OCI-LY7 (cell line): ENCODE results near the gene TTC33. TPM values are rescaled to one million over a fixed set of nuclear protein-coding genes. Genes with fewer than 3 reads are reported as not detected.

ENCODE experiments used
- BruUV-seq: library from RNA; stranded (reverse); fragments of 400-500 nt; replicated peaks from 2 replicates; lab custom pipeline; 2021; lab: Mats Ljungman, UMichigan
- CTCF ChIA-PET: fragments of 300-600 bp; sonication (Branson Sonifier 250); formaldehyde crosslinking; loops from one replicate; lab custom pipeline; 2022; ENCODE audit warnings: antibody characterized with exemption; ENCODE audit not compliant: unreplicated experiment; lab: Charles Lee
- POLR2A ChIA-PET: fragments of 300-600 bp; sonication (Branson Sonifier 250); formaldehyde crosslinking; loops from one replicate; lab custom pipeline; 2022; ENCODE audit warnings: antibody characterized with exemption; lab: Charles Lee
- DNase-seq: peaks from one replicate; pipeline ENCODE4 v3.0.0-alpha.2; 2015; ENCODE audit warnings: low spot score
- H2AFZ ChIP-seq: fragments of 200-600 bp; sonication (generic), shearing (Covaris generic); 2 replicates; pipeline ENCODE4 v1.6.1; 2014; ENCODE audit warnings: mild to moderate bottlenecking, antibody characterized with exemption, low read length, moderate library complexity
- H3K27ac ChIP-seq: fragments of 200-600 bp; sonication (generic); 2 replicates; pipeline ENCODE4 v1.5.1; 2014; ENCODE audit warnings: mixed run types, low read depth, mild to moderate bottlenecking, moderate library complexity, low read length, inconsistent platforms; ENCODE audit not compliant: poor library complexity, severe bottlenecking
- H3K36me3 ChIP-seq: fragments of 200-600 bp; sonication (generic); 2 replicates; pipeline ENCODE4 v1.6.1; 2014; ENCODE audit warnings: mild to moderate bottlenecking, antibody characterized with exemption, low read length, moderate library complexity, mixed read lengths; ENCODE audit not compliant: insufficient read depth
- H3K4me1 ChIP-seq: fragments of 200-600 bp; sonication (generic); 2 replicates; pipeline ENCODE4 v1.5.1; 2014; ENCODE audit warnings: mild to moderate bottlenecking, low read length; ENCODE audit not compliant: insufficient read depth, poor library complexity, severe bottlenecking
- H3K4me2 ChIP-seq: fragments of 200-600 bp; sonication (generic); 2 replicates; pipeline ENCODE4 v1.6.1; 2014; ENCODE audit warnings: mild to moderate bottlenecking, low read length
- H3K4me3 ChIP-seq: fragments of 200-600 bp; sonication (generic); 2 replicates; pipeline ENCODE4 v1.5.1; 2014; ENCODE audit warnings: mild to moderate bottlenecking, low read depth, low read length; ENCODE audit not compliant: poor library complexity, severe bottlenecking
- H3K79me2 ChIP-seq: fragments of 200-600 bp; sonication (generic); 2 replicates; pipeline ENCODE4 v1.6.1; 2016; ENCODE audit warnings: low read depth, mild to moderate bottlenecking, low read length, moderate library complexity, mixed read lengths; ENCODE audit not compliant: insufficient read depth
- H3K9me2 ChIP-seq: fragments of 200-600 bp; sonication (generic); 2 replicates; pipeline ENCODE4 v1.6.1; 2016; ENCODE audit warnings: mild to moderate bottlenecking, low read length, mixed read lengths; ENCODE audit not compliant: insufficient read depth
- H3K9me3 ChIP-seq: fragments of 200-600 bp; sonication (generic); 2 replicates; pipeline ENCODE4 v1.6.1; 2014; ENCODE audit warnings: mild to moderate bottlenecking, mixed run types, low read length, mixed read lengths
- H4K20me1 ChIP-seq: fragments of 200-600 bp; sonication (generic); 2 replicates; pipeline ENCODE4 v1.6.1; 2014; ENCODE audit warnings: mild to moderate bottlenecking, antibody characterized with exemption, low read length, moderate library complexity, mixed read lengths; ENCODE audit not compliant: insufficient read depth
- EZH2phosphoT487 ChIP-seq: fragments of 200-600 bp; sonication (generic); IDR thresholded peaks from 2 replicates; pipeline ENCODE4 v1.6.1; 2018; ENCODE audit warnings: low read depth, borderline replicate concordance, mild to moderate bottlenecking, mixed run types, antibody characterized with exemption, low read length, moderate library complexity, mixed read lengths
- intact Hi-C: fragments of 100-400 bp; cut with micrococcal nuclease; formaldehyde crosslinking; loops from one replicate; pipeline ENCODE4 v1.10.0; 2022; ENCODE audit not compliant: unreplicated experiment
- total RNA-seq, 2 experiments: library from RNA; depleted of rRNA in 1 of 2; stranded (reverse); fragments of >200 nt in 1 of 2; shearing (Covaris generic) in 1 of 2; gene quantifications; 2 replicates each; pipeline ENCODE4 v1.2.3, GENCODE V29; 2014 to 2022
- TF ChIP-seq, protein P1 (sequence below): fragments of 200-600 bp; sonication (generic); conservative IDR thresholded peaks from 2 replicates; pipeline ENCODE4 v1.5.1; 2014; ENCODE audit warnings: mild to moderate bottlenecking, antibody characterized with exemption, low read length, moderate library complexity, mixed read lengths

The TTC33 gene
- total RNA-seq, 2 experiments from 2014 or later: 15.9 to 20.5 TPM

GRCh38 chr5:40550481-40550880 lies 205.3 kb downstream of the TTC33 start:
- TF ChIP-seq, protein P1, sequence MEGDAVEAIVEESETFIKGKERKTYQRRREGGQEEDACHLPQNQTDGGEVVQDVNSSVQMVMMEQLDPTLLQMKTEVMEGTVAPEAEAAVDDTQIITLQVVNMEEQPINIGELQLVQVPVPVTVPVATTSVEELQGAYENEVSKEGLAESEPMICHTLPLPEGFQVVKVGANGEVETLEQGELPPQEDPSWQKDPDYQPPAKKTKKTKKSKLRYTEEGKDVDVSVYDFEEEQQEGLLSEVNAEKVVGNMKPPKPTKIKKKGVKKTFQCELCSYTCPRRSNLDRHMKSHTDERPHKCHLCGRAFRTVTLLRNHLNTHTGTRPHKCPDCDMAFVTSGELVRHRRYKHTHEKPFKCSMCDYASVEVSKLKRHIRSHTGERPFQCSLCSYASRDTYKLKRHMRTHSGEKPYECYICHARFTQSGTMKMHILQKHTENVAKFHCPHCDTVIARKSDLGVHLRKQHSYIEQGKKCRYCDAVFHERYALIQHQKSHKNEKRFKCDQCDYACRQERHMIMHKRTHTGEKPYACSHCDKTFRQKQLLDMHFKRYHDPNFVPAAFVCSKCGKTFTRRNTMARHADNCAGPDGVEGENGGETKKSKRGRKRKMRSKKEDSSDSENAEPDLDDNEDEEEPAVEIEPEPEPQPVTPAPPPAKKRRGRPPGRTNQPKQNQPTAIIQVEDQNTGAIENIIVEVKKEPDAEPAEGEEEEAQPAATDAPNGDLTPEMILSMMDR: no peak
- no peak for TF ChIP-seq EZH2phosphoT487
- Histone ChIP-seq H3K4me1 (no peaks in the 10 kb centered on the region), H3K36me3 (no peaks in the 10 kb centered on the region), H4K20me1 (no peaks in the 10 kb centered on the region), H3K9me3 (no peaks in the 10 kb centered on the region), H2AFZ (no peak overlapping the region), H3K4me3 (no peak overlapping the region), H3K27ac (no peak overlapping the region), H3K9me2 (no peaks in the 10 kb centered on the region), H3K79me2 (no peaks in the 10 kb centered on the region), H3K4me2 (no peak overlapping the region)
- ChIA-PET POLR2A (no interaction called here), CTCF (no interaction called here)
- intact Hi-C loops: no loop called here
- BruUV-seq: no TSS peak
- no peak for DNase-seq

GRCh38 chr5:40549616-40550015 lies 206.1 kb downstream of the TTC33 start:
- Histone ChIP-seq H3K79me2 (no peaks in the 10 kb centered on the region), H4K20me1 (no peaks in the 10 kb centered on the region), H3K9me3 (no peaks in the 10 kb centered on the region), H3K27ac (no peak overlapping the region), H3K36me3 (no peaks in the 10 kb centered on the region), H3K4me1 (no peaks in the 10 kb centered on the region), H2AFZ (no peak overlapping the region), H3K9me2 (no peaks in the 10 kb centered on the region), H3K4me3 (no peak overlapping the region), H3K4me2 (no peak overlapping the region)
- POLR2A ChIA-PET: interaction anchor here (0.7 kb wide), 3 partner anchors 18 to 1157 kb away, joined by 4 to 7 read pairs (median 5); no protein-coding TSS in a partner anchor
- intact Hi-C loops: no loop called here
- TF ChIP-seq, protein P1: no peak
- TF ChIP-seq EZH2phosphoT487: no peak
- BruUV-seq: no TSS peak
- CTCF ChIA-PET: no interaction called here
- DNase-seq: no peak

GRCh38 chr5:40547994-40548575 lies 207.7 kb downstream of the TTC33 start:
- BruUV-seq: no TSS peak
- Histone ChIP-seq H3K9me3 (no peaks in the 10 kb centered on the region), H3K4me2 (no peak overlapping the region), H4K20me1 (no peaks in the 10 kb centered on the region), H2AFZ (no peak overlapping the region), H3K4me1 (no peaks in the 10 kb centered on the region), H3K9me2 (no peaks in the 10 kb centered on the region), H3K36me3 (no peaks in the 10 kb centered on the region), H3K79me2 (no peaks in the 10 kb centered on the region), H3K27ac (no peak overlapping the region), H3K4me3 (no peak overlapping the region)
- ChIA-PET CTCF (interaction anchor here (0.5 kb wide), 1 partner anchor 23 kb away, joined by 3 read pairs; no protein-coding TSS in a partner anchor), POLR2A (interaction anchor here (0.7 kb wide), 1 partner anchor 507 kb away, joined by 3 read pairs; no protein-coding TSS in a partner anchor)
- intact Hi-C loops: no loop called here
- TF ChIP-seq, protein P1: no peak
- no peak for TF ChIP-seq EZH2phosphoT487
- DNase-seq: no peak
